ENCODE results near the gene CIAO3. TPM values are rescaled to one million over a fixed set of nuclear protein-coding genes. Genes with fewer than 3 reads are reported as not detected.

The CIAO3 gene
- total RNA-seq, 1 donor from 2014 or later = 24.2 TPM

DNA sequence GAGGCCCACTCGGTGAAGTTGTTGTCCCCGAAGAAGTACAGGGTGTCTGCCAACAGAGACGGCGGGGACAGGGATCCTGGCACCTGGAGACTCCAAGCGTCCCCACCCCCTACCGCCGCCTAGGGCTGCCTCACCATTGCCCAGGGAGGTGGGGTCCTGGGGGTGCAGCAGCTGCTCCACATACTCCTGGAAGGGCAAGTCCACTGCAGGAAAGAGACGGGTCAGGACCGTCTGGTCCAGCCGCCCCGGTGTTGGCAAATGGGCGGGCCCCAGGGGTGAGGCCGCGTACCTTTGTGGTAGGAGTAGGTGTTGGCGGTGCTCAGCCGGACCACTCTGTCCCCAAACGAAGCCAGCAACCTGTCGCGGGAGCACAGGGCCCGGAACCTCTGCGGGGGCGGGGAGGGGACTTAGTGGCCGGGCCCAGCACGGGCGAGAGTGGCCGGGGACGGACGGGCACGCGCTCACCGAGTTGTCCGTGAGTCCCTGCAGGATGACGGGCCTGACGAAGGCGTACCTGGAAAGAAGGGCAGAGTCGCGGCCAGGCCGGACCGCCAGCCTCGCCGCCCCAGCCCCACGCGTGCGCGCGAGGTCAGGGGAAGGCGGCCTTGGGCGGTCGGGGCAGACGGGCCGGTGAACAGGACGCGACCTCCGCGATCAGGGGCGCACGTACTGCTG, 57.3 kb downstream of the CIAO3 start:
- ATAC-seq (no peak), DNase-seq (no peak)
- no peak for TF ChIP-seq CTCF (IDR thresholded peaks at IDR 0.05)
- Histone ChIP-seq H3K4me3 (peak overlapping the region; percentile 75), H3K4me1 (peaks cover 38% of the 10 kb centered on the region), H3K36me3 (peaks cover 17% of the 10 kb centered on the region), H3K27me3 (no peaks in the 10 kb centered on the region), H3K9me3 (no peaks in the 10 kb centered on the region), H3K27ac (peak overlapping the region; percentile 86)
- intact Hi-C loops (cut with DNase I) = no loop called here

- Histone ChIP-seq H3K4me1 (peaks cover 37% of the 10 kb centered on the region), H3K27me3 (no peaks in the 10 kb centered on the region), H3K27ac (no peak overlapping the region), H3K36me3 (peaks cover 17% of the 10 kb centered on the region), H3K9me3 (no peaks in the 10 kb centered on the region), H3K4me3 (peak overlapping the region; percentile 75)
- intact Hi-C loops (cut with DNase I) = no loop called here
- no peak for ATAC-seq
- DNase-seq = no peak
- TF ChIP-seq CTCF (IDR thresholded peaks at IDR 0.05) = no peak
Measured at GRCh38 chr16:682493-683395, 58.1 kb downstream of the CIAO3 start.

- H3K36me3 ChIP-seq = peaks cover 17% of the 10 kb centered on the region
- H3K4me1 ChIP-seq = peaks cover 37% of the 10 kb centered on the region
- no peak overlapping the region for H3K27ac ChIP-seq
- no peak for TF ChIP-seq CTCF (IDR thresholded peaks at IDR 0.05)
- no peak for ATAC-seq
- no peaks in the 10 kb centered on the region for H3K27me3 ChIP-seq
- H3K9me3 ChIP-seq = no peaks in the 10 kb centered on the region
- intact Hi-C loops (cut with DNase I) = no loop called here
- peak overlapping the region; percentile 70 for H3K4me3 ChIP-seq
- DNase-seq = no peak
Measured at GRCh38 chr16:681746-682427, 58.9 kb downstream of the CIAO3 start.

GRCh38 chr16:680967-681745, 59.6 kb downstream of the CIAO3 start:
- Histone ChIP-seq H3K27ac (peak overlapping the region; percentile 89), H3K4me3 (peak overlapping the region; percentile 70), H3K27me3 (no peaks in the 10 kb centered on the region), H3K4me1 (peaks cover 37% of the 10 kb centered on the region), H3K9me3 (no peaks in the 10 kb centered on the region), H3K36me3 (peaks cover 17% of the 10 kb centered on the region)
- DNase-seq (no peak), ATAC-seq (no peak)
- intact Hi-C loops (cut with DNase I) = no loop called here
- TF ChIP-seq CTCF (IDR thresholded peaks at IDR 0.05) = peak; percentile 11

- H3K4me3 ChIP-seq = peak overlapping the region; percentile 70
- no peak for TF ChIP-seq CTCF (IDR thresholded peaks at IDR 0.05)
- H3K4me1 ChIP-seq = peaks cover 32% of the 10 kb centered on the region
- no peaks in the 10 kb centered on the region for H3K27me3 ChIP-seq
- H3K9me3 ChIP-seq = no peaks in the 10 kb centered on the region
- peaks cover 17% of the 10 kb centered on the region for H3K36me3 ChIP-seq
- ATAC-seq (no peak), DNase-seq (no peak)
- intact Hi-C loops (cut with DNase I) = no loop called here
- H3K27ac ChIP-seq = peak overlapping the region; percentile 89
Measured at GRCh38 chr16:680625-680945, 60.2 kb downstream of the CIAO3 start.
